ENCODE measurements around the gene TMEM256. TPM values are rescaled to one million over a fixed set of nuclear protein-coding genes. Genes with fewer than 3 reads are reported as not detected.

TMEM256 gene
- total and polyA plus RNA-seq, 9 of the 15 experiments (the other 6 are each of a cell fraction or from before 2014, with no cell fraction given): 43.4 to 177 (median 68.5) TPM

DNA sequence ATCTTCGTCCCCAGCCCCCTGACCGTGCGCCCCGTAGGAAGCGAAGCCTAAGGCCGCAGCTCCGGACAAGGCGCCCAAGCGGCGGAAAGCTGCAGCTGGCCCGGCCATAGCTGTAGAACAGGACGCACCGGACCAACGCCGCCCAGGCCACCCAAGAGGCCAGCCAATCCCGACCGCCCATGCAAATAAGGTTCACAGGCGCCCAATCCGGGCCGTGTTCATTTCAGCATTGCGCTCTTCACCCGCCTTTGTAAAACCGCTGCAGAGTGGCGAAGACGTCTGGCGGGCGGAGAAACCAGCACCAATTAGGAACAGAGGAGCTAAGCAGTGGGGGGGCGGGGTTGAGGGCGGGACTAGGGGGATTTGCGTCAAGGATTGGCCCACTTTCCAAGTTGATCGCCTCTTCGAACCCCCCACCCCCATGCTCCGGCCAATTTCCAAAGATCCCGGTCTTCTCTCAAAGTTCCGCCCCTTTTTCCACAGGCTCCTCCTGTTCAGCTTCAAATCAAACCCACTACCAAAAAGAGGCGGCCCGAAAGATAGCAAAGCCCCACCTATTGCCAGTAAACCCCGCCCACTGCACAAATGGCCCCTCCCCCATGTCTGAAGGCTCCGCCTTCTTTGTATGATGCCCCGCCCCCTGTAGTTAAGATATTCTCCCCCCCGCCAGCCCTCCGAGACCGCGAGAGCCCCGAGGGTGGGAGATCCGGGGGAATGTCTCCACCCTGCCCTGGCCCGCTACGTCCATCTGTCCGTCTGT, at the start of gene TMEM256 (continued):
- TF ChIP-seq ZBTB12 (CRISPR knock-in tag; IDR thresholded peaks at IDR 0.05) (no peak), ZBTB33 (CRISPR knock-in tag; IDR thresholded peaks at IDR 0.05) (no peak), ARHGAP35 (IDR thresholded peaks at IDR 0.05; ENCODE audit: partially characterized antibody) (no peak), EP300 (IDR thresholded peaks at IDR 0.05; ENCODE audit: low read length) (no peak), RAD51 (IDR thresholded peaks at IDR 0.05; ENCODE audit: borderline replicate concordance, low read depth) (no peak), KLF6 (CRISPR knock-in tag; IDR thresholded peaks at IDR 0.05; ENCODE audit: borderline replicate concordance) (no peak), XRCC5 (IDR thresholded peaks at IDR 0.05; ENCODE audit: low read depth, low read length) (no peak), RBFOX2 (IDR thresholded peaks at IDR 0.05; ENCODE audit: low read depth, low read length) (peak; percentile 94), ZNF165 (CRISPR knock-in tag; IDR thresholded peaks at IDR 0.05; ENCODE audit: borderline replicate concordance) (no peak), CHD4 (IDR thresholded peaks at IDR 0.05; ENCODE audit: insufficient read depth, insufficient replicate concordance, low read depth, low read length, poor library complexity, severe bottlenecking) (no peak), POLR2B (IDR thresholded peaks at IDR 0.05; ENCODE audit: low read depth, partially characterized antibody) (peak; percentile 73), KDM1A (IDR thresholded peaks at IDR 0.05) (no peak), TCF3 (CRISPR knock-in tag; IDR thresholded peaks at IDR 0.05) (no peak), POLR2A (conservative IDR thresholded peaks at IDR 0.05) (peak; percentile 86), HINFP (tag; conservative IDR thresholded peaks at IDR 0.05; ENCODE audit: low read depth) (no peak), U2AF1 (optimal IDR thresholded peaks at IDR 0.05; ENCODE audit: low read depth, low read length) (no peak), TAF7 (tag; IDR thresholded peaks at IDR 0.05) (no peak), BCOR (IDR thresholded peaks at IDR 0.05) (no peak), POLR2H (tag; IDR thresholded peaks at IDR 0.05; ENCODE audit: low read depth) (no peak)
- TF ChIP-seq, protein P1, sequence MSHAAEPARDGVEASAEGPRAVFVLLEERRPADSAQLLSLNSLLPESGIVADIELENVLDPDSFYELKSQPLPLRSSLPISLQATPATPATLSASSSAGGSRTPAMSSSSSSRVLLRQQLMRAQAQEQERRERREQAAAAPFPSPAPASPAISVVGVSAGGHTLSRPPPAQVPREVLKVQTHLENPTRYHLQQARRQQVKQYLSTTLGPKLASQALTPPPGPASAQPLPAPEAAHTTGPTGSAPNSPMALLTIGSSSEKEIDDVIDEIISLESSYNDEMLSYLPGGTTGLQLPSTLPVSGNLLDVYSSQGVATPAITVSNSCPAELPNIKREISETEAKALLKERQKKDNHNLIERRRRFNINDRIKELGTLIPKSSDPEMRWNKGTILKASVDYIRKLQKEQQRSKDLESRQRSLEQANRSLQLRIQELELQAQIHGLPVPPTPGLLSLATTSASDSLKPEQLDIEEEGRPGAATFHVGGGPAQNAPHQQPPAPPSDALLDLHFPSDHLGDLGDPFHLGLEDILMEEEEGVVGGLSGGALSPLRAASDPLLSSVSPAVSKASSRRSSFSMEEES (CRISPR knock-in tag; IDR thresholded peaks at IDR 0.05): no peak
- TF ChIP-seq, protein P2, sequence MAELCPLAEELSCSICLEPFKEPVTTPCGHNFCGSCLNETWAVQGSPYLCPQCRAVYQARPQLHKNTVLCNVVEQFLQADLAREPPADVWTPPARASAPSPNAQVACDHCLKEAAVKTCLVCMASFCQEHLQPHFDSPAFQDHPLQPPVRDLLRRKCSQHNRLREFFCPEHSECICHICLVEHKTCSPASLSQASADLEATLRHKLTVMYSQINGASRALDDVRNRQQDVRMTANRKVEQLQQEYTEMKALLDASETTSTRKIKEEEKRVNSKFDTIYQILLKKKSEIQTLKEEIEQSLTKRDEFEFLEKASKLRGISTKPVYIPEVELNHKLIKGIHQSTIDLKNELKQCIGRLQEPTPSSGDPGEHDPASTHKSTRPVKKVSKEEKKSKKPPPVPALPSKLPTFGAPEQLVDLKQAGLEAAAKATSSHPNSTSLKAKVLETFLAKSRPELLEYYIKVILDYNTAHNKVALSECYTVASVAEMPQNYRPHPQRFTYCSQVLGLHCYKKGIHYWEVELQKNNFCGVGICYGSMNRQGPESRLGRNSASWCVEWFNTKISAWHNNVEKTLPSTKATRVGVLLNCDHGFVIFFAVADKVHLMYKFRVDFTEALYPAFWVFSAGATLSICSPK (IDR thresholded peaks at IDR 0.05; ENCODE audit: borderline replicate concordance): no peak
